Cardiac fibroblast (primary cell): ENCODE results near the gene ITFG1.

Source experiments
- DNase-seq, 2 donors: peaks; one replicate each; pipeline versions ENCODE4 v3.0.0 to v3.0.0-alpha.2; 2010; ENCODE audit warnings: low read depth in 2 of 2
- H3K4me3 ChIP-seq, 2 donors: replicated peaks in 1 of 2; 1 replicate in 1 of 2; 2 replicates in 1 of 2; pipeline ENCODE4 v1.5.1; 2011; ENCODE audit warnings: low read depth in 2 of 2, low read length in 2 of 2, mild to moderate bottlenecking in 2 of 2, moderate library complexity in 1 of 2
- CTCF ChIP-seq: IDR thresholded peaks from one replicate; pipeline ENCODE4 v1.5.1; 2011; ENCODE audit warnings: low read depth, mild to moderate bottlenecking, low read length, inconsistent platforms

ITFG1 gene

DNA sequence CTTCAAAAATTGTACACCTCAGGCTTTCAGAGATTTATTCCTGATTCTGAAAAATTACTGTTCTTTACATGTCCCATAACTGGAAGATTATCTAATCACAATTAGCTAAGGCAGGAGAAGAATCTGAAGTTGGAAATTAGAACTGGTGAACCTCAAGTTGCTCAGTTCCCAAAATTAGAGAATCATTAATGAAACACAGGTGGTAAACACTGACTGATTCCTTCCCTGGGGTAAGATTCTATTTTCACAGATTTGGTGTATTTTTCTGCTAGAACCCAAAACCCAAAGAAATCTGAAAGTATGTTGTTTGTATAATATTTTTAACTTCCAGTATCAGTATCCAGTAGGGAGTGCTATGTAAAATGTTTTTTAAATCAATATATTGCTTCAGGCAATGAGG lies 26.0 kb upstream of the ITFG1 start:
- TF ChIP-seq CTCF, result no peak
- H3K4me3 ChIP-seq, result no peak overlapping the region

GRCh38 chr16:47483616-47484015 lies 22.8 kb upstream of the ITFG1 start:
- no peak overlapping the region for H3K4me3 ChIP-seq
- no peak for DNase-seq
- no peak for TF ChIP-seq CTCF

More for the DNA sequence above, 26.0 kb upstream of the ITFG1 start:
- no peak for DNase-seq

DNA sequence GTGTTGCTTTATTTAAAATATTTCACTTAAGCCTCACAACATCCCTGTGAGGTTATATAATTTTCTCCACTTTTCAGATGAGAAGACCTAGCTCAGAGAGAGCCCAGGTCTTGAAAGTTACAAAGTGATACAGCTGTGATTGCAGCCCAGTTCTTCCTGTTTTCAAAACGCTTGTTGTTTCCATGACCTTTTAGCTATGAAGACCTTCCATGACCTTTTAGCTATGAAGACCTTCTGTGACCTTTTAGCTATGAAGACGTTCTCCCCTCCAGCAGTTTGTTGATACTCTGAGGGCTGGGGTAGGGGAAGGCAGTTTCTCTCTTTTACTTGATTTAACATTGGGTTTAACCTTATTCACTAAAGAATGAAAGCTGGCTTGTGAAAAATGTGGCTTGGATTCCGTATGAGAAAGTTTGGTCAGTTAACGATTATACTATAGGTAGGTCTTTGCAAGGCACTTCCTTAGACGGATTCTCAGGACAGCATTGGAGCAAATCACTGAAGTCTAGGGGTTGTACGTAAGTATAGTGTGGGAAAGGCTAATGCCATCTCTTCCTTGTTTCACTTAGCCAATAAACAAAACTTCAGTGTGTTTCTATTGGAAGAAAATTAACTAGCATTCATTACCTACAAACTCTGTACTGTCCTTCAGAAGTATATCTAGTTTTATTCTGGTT lies 21.0 kb upstream of the ITFG1 start:
- DNase-seq, result no peak
- TF ChIP-seq CTCF, result no peak

GRCh38 chr16:47480410-47480809 lies 19.5 kb upstream of the ITFG1 start:
- H3K4me3 ChIP-seq, result no peak overlapping the region
- no peak for TF ChIP-seq CTCF
- no peak for DNase-seq

More for the DNA sequence above, 21.0 kb upstream of the ITFG1 start:
- no peak overlapping the region for H3K4me3 ChIP-seq

- DNase-seq, result peak; percentile 8 to 59
- H3K4me3 ChIP-seq, result no peak overlapping the region
- TF ChIP-seq CTCF, result no peak
These were observed 16.8 kb upstream of the ITFG1 start for GRCh38 chr16:47477679-47478078.

GRCh38 chr16:47476654-47477345 lies 15.9 kb upstream of the ITFG1 start:
- H3K4me3 ChIP-seq, result no peak overlapping the region
- TF ChIP-seq CTCF, result no peak
- no peak for DNase-seq
